ENCODE results near the gene SLC9A1. TPM values are rescaled to one million over a fixed set of nuclear protein-coding genes. Genes with fewer than 3 reads are reported as not detected.

Gene SLC9A1
- polyA plus RNA-seq, 1 donor (not counting 4 experiments of a cell fraction or from before 2014, with no cell fraction given): 12.4 TPM

DNA sequence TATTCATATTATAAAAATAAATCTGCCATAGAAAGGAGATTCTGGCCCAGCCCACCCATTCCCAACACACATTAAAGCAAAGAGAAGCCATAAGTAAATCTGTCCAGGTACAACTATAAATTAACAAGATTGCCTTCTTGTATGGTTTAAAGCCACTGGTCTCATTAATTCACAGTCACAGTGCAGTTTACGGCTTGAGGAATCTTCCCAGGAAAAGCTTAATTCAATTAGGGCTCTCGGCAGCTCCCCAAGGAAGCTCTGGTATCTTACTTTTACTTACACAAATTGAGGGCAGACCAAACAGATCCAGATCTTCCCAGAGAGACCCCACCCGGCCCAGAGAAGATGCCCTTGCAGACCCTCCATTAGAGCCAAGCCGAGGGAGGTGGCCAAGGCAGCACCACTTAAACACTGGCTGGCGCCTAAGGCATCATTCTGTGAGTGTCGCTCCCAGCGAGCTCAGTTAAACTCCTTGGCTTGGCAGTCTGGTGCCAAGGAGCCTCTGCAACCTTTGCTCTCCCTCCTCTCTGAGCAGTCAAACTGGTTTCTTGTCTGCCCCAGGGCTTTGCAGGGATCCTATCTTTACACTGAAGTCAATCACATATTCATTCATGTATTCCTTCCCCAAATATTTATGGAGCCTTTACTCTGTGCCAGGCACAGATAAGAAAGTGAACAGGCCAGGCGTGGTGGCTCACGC, 10.7 kb downstream of the SLC9A1 start:
- Histone ChIP-seq H3K4me3 (ENCODE audit: control insufficient read depth in 2 of 3, extremely low read depth in 1 of 3, insufficient read depth in 2 of 3, low read depth in 1 of 3, low read length in 3 of 3) (no peak overlapping the region), H3K36me3 (ENCODE audit: control insufficient read depth in 2 of 2, extremely low read depth in 1 of 2, insufficient read depth in 2 of 2, low read length in 2 of 2) (peaks cover 5 to 12% of the 10 kb centered on the region in 2 experiments), H3K4me1 (ENCODE audit: control insufficient read depth, extremely low read depth, insufficient read depth, low read length) (peaks cover 64% of the 10 kb centered on the region), H2AFZ (ENCODE audit: control insufficient read depth, low read length) (no peak overlapping the region), H3K9me1 (ENCODE audit: control insufficient read depth, extremely low read depth, insufficient read depth, low read length) (peaks cover 18% of the 10 kb centered on the region), H3K9me3 (ENCODE audit: control insufficient read depth, low read depth, low read length) (no peaks in the 10 kb centered on the region), H4K20me1 (ENCODE audit: control insufficient read depth, extremely low read depth, insufficient read depth, low read length) (peaks cover 44% of the 10 kb centered on the region), H3K27me3 (ENCODE audit: control insufficient read depth, extremely low read depth, insufficient read depth, low read length) (no peaks in the 10 kb centered on the region), H3K9ac (ENCODE audit: control insufficient read depth, extremely low read depth, insufficient read depth, low read length) (no peak overlapping the region), H3K79me2 (ENCODE audit: control insufficient read depth, insufficient read depth, low read length) (peaks cover 87% of the 10 kb centered on the region), H3K27ac (ENCODE audit: control insufficient read depth, insufficient read depth, low read length) (peak overlapping the region; percentile 48), H3K4me2 (ENCODE audit: control insufficient read depth, extremely low read depth, insufficient read depth, low read depth, low read length) (peak overlapping the region; percentile 55)
- FAIRE-seq (peak; percentile 79), DNase-seq (ENCODE audit: low read depth, low spot score) (no peak)
- no peak for TF ChIP-seq EZH2 (IDR thresholded peaks at IDR 0.05; ENCODE audit: low read length)
- TF ChIP-seq CTCF (optimal IDR thresholded peaks at IDR 0.05 in 1 of 3, IDR thresholded peaks at IDR 0.05 in 1 of 3, conservative IDR thresholded peaks at IDR 0.05 in 1 of 3; ENCODE audit: extremely low read depth in 1 of 3, insufficient read depth in 2 of 3, low read length in 3 of 3): no peak
- dilution Hi-C loops (cut with MboI; ENCODE audit: extremely low pct_ligation_motif_present, low sequenced_read_pairs): no loop called here

DNA sequence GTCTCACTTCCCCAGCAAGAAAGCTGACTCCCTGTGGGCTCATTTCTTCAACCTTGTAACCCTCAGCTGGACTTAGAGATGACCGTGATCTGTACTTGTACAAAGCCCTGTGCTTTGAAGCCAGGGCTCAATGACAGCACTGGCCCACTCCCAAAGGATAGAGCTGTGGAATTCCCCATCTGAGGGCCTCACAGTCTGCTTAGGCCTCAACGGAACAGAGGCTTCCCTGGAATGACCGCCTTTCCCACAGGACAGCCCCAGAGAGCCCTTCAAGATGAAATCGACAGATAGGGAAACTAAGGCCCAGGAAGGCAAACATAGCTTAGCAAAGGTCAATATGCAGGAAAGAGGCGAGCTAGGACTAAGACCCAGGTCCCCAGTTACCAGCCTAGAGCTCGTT, 11.5 kb downstream of the SLC9A1 start:
- DNase-seq (ENCODE audit: low read depth, low spot score) (no peak), FAIRE-seq (no peak)
- Histone ChIP-seq H3K79me2 (ENCODE audit: control insufficient read depth, insufficient read depth, low read length) (peaks cover 87% of the 10 kb centered on the region), H3K9me1 (ENCODE audit: control insufficient read depth, extremely low read depth, insufficient read depth, low read length) (peaks cover 23% of the 10 kb centered on the region), H3K9me3 (ENCODE audit: control insufficient read depth, low read depth, low read length) (no peaks in the 10 kb centered on the region), H3K4me2 (ENCODE audit: control insufficient read depth, extremely low read depth, insufficient read depth, low read depth, low read length) (no peak overlapping the region), H3K27ac (ENCODE audit: control insufficient read depth, insufficient read depth, low read length) (peak overlapping the region; percentile 15), H4K20me1 (ENCODE audit: control insufficient read depth, extremely low read depth, insufficient read depth, low read length) (peaks cover 47% of the 10 kb centered on the region), H2AFZ (ENCODE audit: control insufficient read depth, low read length) (no peak overlapping the region), H3K4me3 (ENCODE audit: control insufficient read depth in 2 of 3, extremely low read depth in 1 of 3, insufficient read depth in 2 of 3, low read depth in 1 of 3, low read length in 3 of 3) (no peak overlapping the region), H3K9ac (ENCODE audit: control insufficient read depth, extremely low read depth, insufficient read depth, low read length) (no peak overlapping the region), H3K36me3 (ENCODE audit: control insufficient read depth in 2 of 2, extremely low read depth in 1 of 2, insufficient read depth in 2 of 2, low read length in 2 of 2) (peaks cover 1 to 13% of the 10 kb centered on the region in 2 experiments), H3K4me1 (ENCODE audit: control insufficient read depth, extremely low read depth, insufficient read depth, low read length) (peaks cover 65% of the 10 kb centered on the region), H3K27me3 (ENCODE audit: control insufficient read depth, extremely low read depth, insufficient read depth, low read length) (no peaks in the 10 kb centered on the region)
- TF ChIP-seq EZH2 (IDR thresholded peaks at IDR 0.05; ENCODE audit: low read length) (no peak), CTCF (optimal IDR thresholded peaks at IDR 0.05 in 1 of 3, IDR thresholded peaks at IDR 0.05 in 1 of 3, conservative IDR thresholded peaks at IDR 0.05 in 1 of 3; ENCODE audit: extremely low read depth in 1 of 3, insufficient read depth in 2 of 3, low read length in 3 of 3) (no peak)
- dilution Hi-C loops (cut with MboI; ENCODE audit: extremely low pct_ligation_motif_present, low sequenced_read_pairs): no loop called here

All from keratinocyte (primary cell).